Subcutaneous adipose tissue (tissue), 4 donors: ENCODE results near the gene RETREG1. TPM values are rescaled to one million over a fixed set of nuclear protein-coding genes. Genes with fewer than 3 reads are reported as not detected.

Source experiments
- total RNA-seq, 4 donors: library from RNA; depleted of rRNA; stranded (reverse); fragments of >200 nt; gene quantifications; one replicate each; pipeline ENCODE4 v1.1.0, GENCODE V29; 2016
- TF ChIP-seq, protein P1 (sequence below): fragments of 450-650 bp; IDR thresholded peaks from one replicate; pipeline ENCODE4 v1.5.1; 2016; ENCODE audit warnings: low read depth, mild to moderate bottlenecking, control low read depth, antibody characterized with exemption, moderate library complexity

The RETREG1 gene
- total RNA-seq, 4 donors from 2014 or later = 71.0 to 131 (median 91.7) TPM

DNA sequence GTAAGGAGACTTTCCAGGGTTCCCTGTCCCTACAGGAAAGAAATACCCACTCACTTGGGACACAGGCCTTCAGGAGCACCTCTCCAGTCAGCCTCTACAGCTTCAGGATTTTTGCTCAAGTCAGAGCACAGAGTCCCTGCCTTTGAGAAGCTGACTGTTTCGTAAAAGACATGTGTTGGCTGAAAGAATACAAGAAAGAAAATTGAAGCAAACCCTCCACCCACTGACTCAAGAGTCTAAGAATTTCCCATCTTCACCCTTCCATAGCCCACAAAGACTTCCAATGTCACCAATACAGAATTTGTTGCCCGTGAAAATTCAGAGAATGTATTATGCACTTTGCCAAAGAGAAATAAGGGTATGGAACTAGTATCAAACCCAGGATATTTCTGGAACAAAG lies 98.2 kb downstream of the RETREG1 start:
- TF ChIP-seq, protein P1, sequence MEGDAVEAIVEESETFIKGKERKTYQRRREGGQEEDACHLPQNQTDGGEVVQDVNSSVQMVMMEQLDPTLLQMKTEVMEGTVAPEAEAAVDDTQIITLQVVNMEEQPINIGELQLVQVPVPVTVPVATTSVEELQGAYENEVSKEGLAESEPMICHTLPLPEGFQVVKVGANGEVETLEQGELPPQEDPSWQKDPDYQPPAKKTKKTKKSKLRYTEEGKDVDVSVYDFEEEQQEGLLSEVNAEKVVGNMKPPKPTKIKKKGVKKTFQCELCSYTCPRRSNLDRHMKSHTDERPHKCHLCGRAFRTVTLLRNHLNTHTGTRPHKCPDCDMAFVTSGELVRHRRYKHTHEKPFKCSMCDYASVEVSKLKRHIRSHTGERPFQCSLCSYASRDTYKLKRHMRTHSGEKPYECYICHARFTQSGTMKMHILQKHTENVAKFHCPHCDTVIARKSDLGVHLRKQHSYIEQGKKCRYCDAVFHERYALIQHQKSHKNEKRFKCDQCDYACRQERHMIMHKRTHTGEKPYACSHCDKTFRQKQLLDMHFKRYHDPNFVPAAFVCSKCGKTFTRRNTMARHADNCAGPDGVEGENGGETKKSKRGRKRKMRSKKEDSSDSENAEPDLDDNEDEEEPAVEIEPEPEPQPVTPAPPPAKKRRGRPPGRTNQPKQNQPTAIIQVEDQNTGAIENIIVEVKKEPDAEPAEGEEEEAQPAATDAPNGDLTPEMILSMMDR = no peak

DNA sequence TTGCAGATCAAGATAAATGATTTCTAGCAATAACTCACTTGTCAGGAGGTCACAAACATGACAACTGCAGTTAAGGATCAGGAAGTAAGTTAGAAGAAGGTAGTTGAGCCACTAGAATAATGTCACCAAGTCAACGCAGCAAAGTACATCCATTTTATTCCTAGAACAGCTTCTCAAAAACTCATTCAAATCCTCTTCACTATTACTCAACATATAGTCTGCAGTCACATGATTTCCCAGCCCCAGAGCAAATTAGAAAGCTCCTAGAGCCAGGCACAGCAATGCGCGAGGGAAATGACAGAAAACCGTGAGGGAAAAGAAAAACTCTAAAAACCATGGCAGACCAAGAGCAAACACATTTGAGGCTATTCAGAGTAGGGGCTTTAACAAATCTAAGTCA lies 101.3 kb downstream of the RETREG1 start:
- TF ChIP-seq, protein P1 = no peak

DNA sequence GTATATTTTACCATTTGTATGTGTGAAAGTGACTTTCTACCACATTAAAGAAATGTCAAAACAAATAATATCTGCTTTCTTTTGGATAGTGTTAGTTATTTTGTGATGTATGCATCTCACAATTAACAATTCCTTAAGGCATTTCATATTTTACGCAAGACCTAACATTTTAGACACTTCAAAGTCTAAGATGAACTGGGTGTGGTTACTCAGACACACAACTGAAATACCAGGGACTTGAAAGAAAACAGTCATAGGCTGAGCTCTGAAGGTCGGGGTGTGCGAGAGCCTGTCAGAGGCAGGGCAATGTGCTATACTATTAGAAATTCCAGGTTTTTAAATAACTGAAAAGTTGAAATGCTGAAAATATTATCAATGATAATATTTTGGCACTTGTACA lies 106.7 kb downstream of the RETREG1 start:
- TF ChIP-seq, protein P1 = no peak

DNA sequence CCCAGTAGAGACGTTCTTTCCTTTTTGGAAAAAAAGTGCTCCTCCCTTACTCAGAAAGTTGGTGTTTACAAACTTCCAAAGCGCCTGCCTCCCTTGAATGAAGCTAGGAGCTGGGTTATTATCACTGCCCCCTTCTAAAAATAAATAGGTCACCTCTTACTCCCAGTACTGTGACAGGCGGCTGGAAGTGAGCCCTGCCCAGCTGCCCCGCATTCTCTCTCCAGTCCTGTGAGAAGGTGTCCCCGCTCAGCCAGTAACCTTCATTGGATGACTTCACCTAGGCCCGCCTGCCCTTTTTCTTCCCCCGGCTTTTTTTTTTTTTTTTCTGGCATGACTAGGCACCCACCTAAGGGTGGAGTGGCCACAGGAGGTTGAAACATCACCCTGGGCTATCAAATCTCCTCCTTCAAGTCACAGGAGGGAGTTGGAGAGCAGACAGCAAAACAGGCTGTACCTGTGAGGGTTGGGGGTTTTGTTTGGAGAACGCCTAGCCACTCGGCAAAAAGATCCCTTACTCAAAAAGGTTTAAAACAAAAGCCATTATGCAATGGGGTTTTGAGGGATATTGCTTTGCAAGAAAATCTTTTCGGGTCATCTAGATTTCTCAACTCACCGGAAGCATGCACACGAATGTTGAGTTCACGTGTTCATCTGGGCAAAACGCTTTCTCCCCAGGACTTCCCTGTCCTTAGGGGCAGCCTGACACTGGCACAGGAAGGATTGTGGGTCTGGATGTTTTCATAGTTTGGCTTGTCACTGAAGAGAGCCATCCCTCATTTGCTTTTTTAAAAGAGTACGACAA lies 107.9 kb downstream of the RETREG1 start:
- TF ChIP-seq, protein P1 = no peak

DNA sequence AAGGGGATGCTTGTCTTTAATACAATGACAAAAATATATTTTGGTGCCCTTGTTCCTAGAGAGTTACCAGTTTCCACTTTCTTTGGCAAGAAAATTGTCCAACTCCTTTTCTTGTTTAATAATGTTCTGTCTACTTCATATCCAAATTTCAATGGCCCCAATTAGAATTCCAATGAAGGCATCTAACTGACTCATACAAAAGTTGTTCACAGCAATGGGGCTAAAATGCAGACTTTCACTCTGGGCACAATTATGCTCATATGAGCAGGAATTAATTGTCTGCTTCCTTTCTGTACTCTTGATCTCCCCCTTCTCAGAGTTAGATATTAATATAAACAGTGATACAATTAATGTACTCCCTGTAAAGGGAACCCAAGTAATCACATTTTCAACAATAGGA lies 109.1 kb downstream of the RETREG1 start:
- TF ChIP-seq, protein P1 = no peak

DNA sequence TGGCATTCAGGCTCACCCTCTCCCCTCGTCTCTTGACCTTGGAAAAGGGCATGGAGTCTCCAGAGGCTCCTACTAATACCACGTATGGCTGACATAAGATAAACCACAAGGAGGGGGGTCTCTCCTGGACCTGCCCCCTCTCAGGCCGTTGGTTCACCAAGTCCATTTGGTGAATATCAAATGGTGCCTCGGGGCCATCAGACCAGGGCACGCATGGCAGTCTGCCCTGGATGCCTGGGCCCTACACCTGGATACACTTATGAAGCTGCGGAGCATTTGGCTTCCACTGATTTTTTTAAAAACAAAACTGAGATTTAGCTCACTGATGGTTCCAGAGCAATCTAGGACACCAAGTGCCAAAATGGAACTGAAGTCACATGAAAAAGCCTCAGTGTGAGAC lies 110.9 kb downstream of the RETREG1 start:
- TF ChIP-seq, protein P1 = no peak

DNA sequence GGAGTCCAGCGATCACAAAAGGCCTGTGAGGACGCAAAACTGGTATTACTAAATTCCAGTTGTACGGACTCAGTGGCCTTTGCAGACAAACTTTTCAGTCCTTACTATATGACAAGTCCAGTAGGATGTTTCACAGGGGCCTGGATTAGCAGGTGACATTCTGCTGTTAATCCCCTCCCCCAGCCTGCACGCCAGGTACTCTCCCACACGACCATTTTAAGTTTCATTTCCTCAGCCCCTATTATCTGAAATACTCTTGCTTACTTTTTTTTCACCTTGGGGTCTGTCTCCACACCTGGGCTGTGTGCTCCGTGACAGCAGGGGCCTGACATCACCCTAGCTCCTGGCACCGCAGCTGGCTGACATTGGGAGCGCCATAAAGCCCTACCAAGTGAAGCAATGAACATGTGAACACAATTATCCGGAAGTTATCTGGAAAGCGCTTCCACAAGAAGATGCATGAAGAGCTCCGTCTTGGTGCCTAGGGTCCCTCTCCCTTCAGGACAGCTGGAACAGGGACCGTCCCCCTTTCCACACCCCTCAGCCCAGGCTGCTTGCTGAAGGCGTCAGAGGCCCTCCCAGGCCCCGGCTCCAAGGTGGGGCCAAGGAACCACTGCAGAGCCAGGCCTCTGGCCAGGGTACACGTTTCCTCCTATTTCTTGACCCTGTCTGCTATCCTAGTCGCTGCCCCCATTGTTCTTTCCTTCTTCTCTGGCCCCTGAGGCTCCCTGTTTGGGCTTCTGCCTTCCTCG lies 111.5 kb downstream of the RETREG1 start:
- TF ChIP-seq, protein P1 = no peak
